Testis (tissue), 2 donors: Measurements from ENCODE around the gene MYL12B.

Experiments used
- CTCF ChIP-seq, 3 experiments: fragments of 450-650 bp in 2 of 3; fragments of 200-600 bp in 1 of 3; sonication (generic) in 1 of 3; IDR thresholded peaks; one replicate each; pipeline ENCODE4 v1.5.1; 2016 to 2019; ENCODE audit warnings: antibody characterized with exemption in 3 of 3, mild to moderate bottlenecking in 2 of 3, moderate library complexity in 1 of 3
- POLR2A ChIP-seq: fragments of 450-650 bp; IDR thresholded peaks from one replicate; pipeline ENCODE4 v1.6.1; 2017; ENCODE audit warnings: antibody characterized with exemption, mild to moderate bottlenecking, moderate library complexity

GRCh38 chr18:3245853-3246634 lies 15.9 kb upstream of the MYL12B start:
- TF ChIP-seq CTCF (IDR thresholded peaks at IDR 0.05) (peak; percentile 85 to 93 (median 87)), POLR2A (no peak)
